ENCODE results near the gene MMP2. TPM values are rescaled to one million over a fixed set of nuclear protein-coding genes. Genes with fewer than 3 reads are reported as not detected.

MMP2 gene
- total and polyA plus RNA-seq, 2 of the 8 experiments (the other 6 are each of a cell fraction or from before 2014, with no cell fraction given) = 33.6 to 58.2 TPM

DNA sequence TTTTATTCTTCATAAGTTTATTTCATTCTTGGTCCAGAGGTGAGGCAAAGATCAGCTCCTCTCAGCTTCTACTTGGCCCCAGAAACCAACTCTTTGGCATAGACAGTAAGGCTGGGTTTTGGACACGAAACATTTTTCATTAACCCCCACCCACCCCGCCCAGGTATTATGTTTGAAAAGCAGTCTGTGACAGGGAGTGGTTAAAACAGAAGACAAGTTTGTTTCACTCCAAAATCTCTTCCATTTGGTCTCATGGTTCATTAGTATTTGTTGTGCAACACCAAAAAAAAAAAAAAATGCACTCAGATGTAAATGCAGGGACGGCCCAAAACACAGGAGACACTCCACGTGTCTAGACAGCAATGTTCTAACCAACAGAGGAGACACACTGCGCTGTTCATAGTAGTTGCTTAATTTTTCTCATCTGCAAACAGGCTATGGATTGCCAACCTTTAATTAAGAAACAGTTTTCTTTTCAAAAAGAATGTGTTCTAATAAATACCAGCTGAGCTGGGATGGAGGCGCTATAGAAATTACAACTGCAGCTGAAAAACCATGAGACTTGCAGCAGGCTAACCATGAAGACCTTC, 39.8 kb upstream of the MMP2 start:
- CTCF ChIA-PET (ENCODE audit: partially characterized antibody) = interaction anchor here (0.7 kb wide), 1 partner anchor 41 kb away, joined by 3 read pairs; no protein-coding TSS in a partner anchor
- FAIRE-seq = no peak
- TF ChIP-seq RNF2 (IDR thresholded peaks at IDR 0.05; ENCODE audit: borderline replicate concordance, low read depth, low read length, missing control alignments, poor library complexity, severe bottlenecking) (no peak), POU5F1 (IDR thresholded peaks at IDR 0.05; ENCODE audit: low read depth, low read length) (no peak)

More for the DNA sequence above, 39.8 kb upstream of the MMP2 start:
- H2AFZ ChIP-seq (ENCODE audit: low read length) = no peak overlapping the region
- H2BK120ac ChIP-seq (replicated peaks; ENCODE audit: low read depth, low read length) = no peak overlapping the region
- H3K56ac ChIP-seq (replicated peaks; ENCODE audit: insufficient read length, low read depth, low read length) = no peak overlapping the region
- H3K36me3 ChIP-seq (ENCODE audit: control insufficient read depth in 2 of 4, insufficient read depth in 4 of 4, low read length in 3 of 4) = no peaks in the 10 kb centered on the region
- H3K27me3 ChIP-seq (replicated peaks in 1 of 4; ENCODE audit: control insufficient read depth in 3 of 4, extremely low read depth in 1 of 4, insufficient read depth in 3 of 4, low read length in 3 of 4) = no peaks in the 10 kb centered on the region
- no peak overlapping the region for H3K27ac ChIP-seq (ENCODE audit: low read depth, low read length)
- DNase-seq (ENCODE audit: low read depth in 1 of 2, low spot score in 2 of 2) = no peak
- no peaks in the 10 kb centered on the region for H4K20me1 ChIP-seq (replicated peaks in 1 of 2; ENCODE audit: control insufficient read depth in 1 of 2, insufficient read depth in 2 of 2, low read length in 2 of 2)
- no peak overlapping the region for H3K9ac ChIP-seq (replicated peaks in 1 of 4; ENCODE audit: extremely low read depth in 1 of 4, low read depth in 3 of 4, low read length in 3 of 4)
- H2BK15ac ChIP-seq (ENCODE audit: low read length) = no peak overlapping the region
- H4K5ac ChIP-seq (ENCODE audit: insufficient read length, low read depth, low read length) = no peak overlapping the region
- H3K79me2 ChIP-seq (ENCODE audit: control insufficient read depth in 1 of 2, insufficient read depth in 2 of 2, low read length in 2 of 2) = no peaks in the 10 kb centered on the region
- no peak overlapping the region for H3K23ac ChIP-seq (ENCODE audit: insufficient read length)
- POLR2A ChIA-PET (ENCODE audit: partially characterized antibody) = no interaction called here
- H4K8ac ChIP-seq (ENCODE audit: extremely low read depth, insufficient read depth, low read length) = no peak overlapping the region
- no peaks in the 10 kb centered on the region for H3K79me1 ChIP-seq (ENCODE audit: low read depth, low read length)
- H3K18ac ChIP-seq (ENCODE audit: extremely low read depth, low read length) = no peak overlapping the region
- H2BK5ac ChIP-seq (ENCODE audit: low read depth, low read length) = no peak overlapping the region
- no peak overlapping the region for H3K4ac ChIP-seq (replicated peaks; ENCODE audit: insufficient read length, low read depth, low read length)
- H4K91ac ChIP-seq (replicated peaks; ENCODE audit: insufficient read length, low read length) = no peak overlapping the region
- no peak overlapping the region for H2BK12ac ChIP-seq (ENCODE audit: low read depth, low read length)
- no peak overlapping the region for H2BK20ac ChIP-seq (ENCODE audit: low read length)
- H3K4me2 ChIP-seq (ENCODE audit: insufficient read depth in 1 of 2, low read depth in 2 of 2, low read length in 2 of 2) = no peak overlapping the region
- H3K14ac ChIP-seq (ENCODE audit: insufficient read length) = no peak overlapping the region
- H3K9me3 ChIP-seq (ENCODE audit: insufficient read depth in 2 of 2, low read depth in 1 of 2, low read length in 1 of 2) = no peaks in the 10 kb centered on the region
- H3K4me3 ChIP-seq (ENCODE audit: extremely low read depth in 1 of 4, insufficient read depth in 2 of 4, low read depth in 3 of 4, low read length in 4 of 4) = no peak overlapping the region
- 85% methylated on average over 6 of the region's 6 CpGs; no CpG with 5 or more reads in 1 of the 2 experiments for WGBS, 2 experiments (ENCODE audit: extremely low coverage in 1 of 2, insufficient coverage in 1 of 2, insufficient read length in 1 of 2, insufficient replicate concordance in 2 of 2, low coverage in 1 of 2, low lambda C conversion rate in 2 of 2, missing lambda C conversion rate in 1 of 2)
- no peaks in the 10 kb centered on the region for H3K4me1 ChIP-seq (replicated peaks in 1 of 4; ENCODE audit: control insufficient read depth in 3 of 4, insufficient read depth in 4 of 4, low read length in 3 of 4)
- H2AK5ac ChIP-seq (ENCODE audit: low read depth, low read length) = no peak overlapping the region
- peaks cover 4% of the 10 kb centered on the region; the same call in 1 of the 2 replicates for H3K23me2 ChIP-seq (ENCODE audit: low read depth, low read length)
